ENCODE results near the gene NR2F1.

- no peak for TF ChIP-seq CTCF (IDR thresholded peaks at IDR 0.05)
- TF ChIP-seq POLR2A (IDR thresholded peaks at IDR 0.05): no peak
Observed at GRCh38 chr5:93588352-93589151, 5.5 kb downstream of the NR2F1 start.

Measured in thyroid gland (tissue), 4 donors.